Chondrocyte (in vitro differentiated cells): Measurements from ENCODE around the gene NR1I2. TPM values are rescaled to one million over a fixed set of nuclear protein-coding genes. Genes with fewer than 3 reads are reported as not detected.

Experiments used
- DNase-seq: peaks from one replicate; pipeline ENCODE4 v3.0.0; 2021; ENCODE audit warnings: mixed read lengths, low spot score
- H3K27ac Mint-ChIP-seq: one replicate; pipeline ENCODE4 v1.8.0; 2021; ENCODE audit warnings: mild to moderate bottlenecking, moderate library complexity, mixed read lengths; ENCODE audit not compliant: unreplicated experiment
- H3K27me3 Mint-ChIP-seq: 2 replicates; pipeline ENCODE4 v1.8.0; 2021; ENCODE audit warnings: low read depth, mixed read lengths
- H3K36me3 Mint-ChIP-seq: 2 replicates; pipeline ENCODE4 v1.8.0; 2021; ENCODE audit warnings: low read depth, mixed read lengths
- H3K4me1 Mint-ChIP-seq: 2 replicates; pipeline ENCODE4 v1.8.0; 2021; ENCODE audit warnings: low read depth, mild to moderate bottlenecking, mixed read lengths
- H3K4me3 Mint-ChIP-seq: one replicate; pipeline ENCODE4 v1.8.0; 2021; ENCODE audit warnings: mild to moderate bottlenecking, moderate library complexity, mixed read lengths; ENCODE audit not compliant: unreplicated experiment
- H3K9me3 Mint-ChIP-seq: 2 replicates; pipeline ENCODE4 v1.8.0; 2021; ENCODE audit warnings: low read depth, mixed read lengths
- total RNA-seq: library from RNA; stranded (reverse); gene quantifications from 3 replicates; pipeline ENCODE4 v1.2.1, GENCODE V29; 2021
- TF ChIP-seq, protein P1 (sequence below): fragments of 200-600 bp; sonication (generic); IDR thresholded peaks from 2 replicates; pipeline ENCODE4 v1.5.0; 2021; ENCODE audit warnings: antibody characterized with exemption, mild to moderate bottlenecking, moderate library complexity

NR1I2 gene
- total RNA-seq, 1 donor from 2014 or later: not detected

DNA sequence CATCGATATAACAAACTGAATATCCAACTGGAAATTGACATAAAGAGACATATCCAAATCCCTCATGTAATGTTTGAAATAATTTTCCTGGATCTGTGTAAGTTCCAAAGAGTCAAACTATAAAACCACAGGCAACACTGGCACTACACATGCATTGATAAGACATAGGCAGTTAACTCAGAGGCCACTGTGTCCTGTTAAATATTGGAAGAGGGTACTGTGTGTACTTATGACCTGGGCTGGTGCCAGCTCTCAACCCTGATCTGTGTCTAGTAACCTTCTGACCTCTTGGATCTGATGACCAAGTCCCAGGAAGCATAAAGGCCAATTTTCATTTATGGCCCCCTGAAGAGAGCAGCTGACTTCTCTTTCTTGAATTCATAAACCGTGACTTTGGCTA, 4.5 kb downstream of the NR1I2 start:
- Mint-ChIP-seq H3K4me1 (no peaks in the 10 kb centered on the region), H3K4me3 (no peak overlapping the region), H3K27ac (no peak overlapping the region), H3K9me3 (no peaks in the 10 kb centered on the region), H3K36me3 (no peaks in the 10 kb centered on the region), H3K27me3 (no peaks in the 10 kb centered on the region)
- no peak for DNase-seq
- TF ChIP-seq, protein P1, sequence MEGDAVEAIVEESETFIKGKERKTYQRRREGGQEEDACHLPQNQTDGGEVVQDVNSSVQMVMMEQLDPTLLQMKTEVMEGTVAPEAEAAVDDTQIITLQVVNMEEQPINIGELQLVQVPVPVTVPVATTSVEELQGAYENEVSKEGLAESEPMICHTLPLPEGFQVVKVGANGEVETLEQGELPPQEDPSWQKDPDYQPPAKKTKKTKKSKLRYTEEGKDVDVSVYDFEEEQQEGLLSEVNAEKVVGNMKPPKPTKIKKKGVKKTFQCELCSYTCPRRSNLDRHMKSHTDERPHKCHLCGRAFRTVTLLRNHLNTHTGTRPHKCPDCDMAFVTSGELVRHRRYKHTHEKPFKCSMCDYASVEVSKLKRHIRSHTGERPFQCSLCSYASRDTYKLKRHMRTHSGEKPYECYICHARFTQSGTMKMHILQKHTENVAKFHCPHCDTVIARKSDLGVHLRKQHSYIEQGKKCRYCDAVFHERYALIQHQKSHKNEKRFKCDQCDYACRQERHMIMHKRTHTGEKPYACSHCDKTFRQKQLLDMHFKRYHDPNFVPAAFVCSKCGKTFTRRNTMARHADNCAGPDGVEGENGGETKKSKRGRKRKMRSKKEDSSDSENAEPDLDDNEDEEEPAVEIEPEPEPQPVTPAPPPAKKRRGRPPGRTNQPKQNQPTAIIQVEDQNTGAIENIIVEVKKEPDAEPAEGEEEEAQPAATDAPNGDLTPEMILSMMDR: no peak

DNA sequence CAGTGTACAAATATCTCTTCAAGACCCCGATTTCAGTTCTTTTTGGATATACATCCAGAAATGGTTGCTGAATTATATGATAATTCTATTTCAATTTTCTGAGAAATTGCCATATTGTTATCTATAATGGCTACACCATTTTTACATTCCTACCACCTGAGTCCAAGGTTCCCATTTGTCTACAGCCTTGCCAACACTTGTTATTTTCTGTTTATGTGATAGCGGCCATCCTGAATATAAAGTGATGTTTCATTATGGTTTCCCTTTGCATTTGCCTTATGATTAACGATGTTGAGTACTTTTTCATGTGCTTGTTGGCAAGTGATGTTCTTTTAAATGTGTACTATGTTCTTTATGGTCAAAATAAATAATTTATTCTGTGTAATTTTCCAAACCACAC, 8.5 kb downstream of the NR1I2 start:
- TF ChIP-seq, protein P1: no peak
- no peak for DNase-seq

GRCh38 chr3:119792270-119792669, 10.4 kb downstream of the NR1I2 start:
- Mint-ChIP-seq H3K4me3 (no peak overlapping the region), H3K27ac (no peak overlapping the region), H3K27me3 (no peaks in the 10 kb centered on the region), H3K36me3 (peaks cover 3% of the 10 kb centered on the region), H3K9me3 (no peaks in the 10 kb centered on the region), H3K4me1 (peaks cover 6% of the 10 kb centered on the region)
- TF ChIP-seq, protein P1: no peak
- DNase-seq: no peak

More for the DNA sequence above, 8.5 kb downstream of the NR1I2 start:
- Mint-ChIP-seq H3K4me1 (peaks cover 5% of the 10 kb centered on the region), H3K27me3 (no peaks in the 10 kb centered on the region), H3K36me3 (no peaks in the 10 kb centered on the region), H3K9me3 (no peaks in the 10 kb centered on the region), H3K4me3 (no peak overlapping the region), H3K27ac (no peak overlapping the region)

DNA sequence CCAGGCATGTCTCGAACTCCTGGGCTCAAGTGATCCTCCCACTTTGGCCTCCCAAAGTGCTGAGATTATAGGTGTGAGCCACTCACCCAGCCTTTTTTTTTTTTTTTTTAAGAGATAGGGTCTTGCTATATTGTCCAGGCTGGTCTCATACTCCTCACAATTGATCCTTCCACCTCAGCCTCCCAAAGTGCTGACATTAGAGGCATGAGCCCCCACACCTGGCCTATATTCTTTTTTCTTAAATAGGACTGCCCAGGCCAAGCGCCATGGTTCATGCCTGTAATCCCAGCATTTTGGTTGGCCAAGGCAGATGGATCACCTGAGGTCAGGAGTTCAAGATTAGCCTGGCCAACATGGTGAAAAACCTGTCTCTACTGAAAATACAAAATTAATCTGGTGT, 12.5 kb downstream of the NR1I2 start:
- H3K27ac Mint-ChIP-seq: no peak overlapping the region
- no peak overlapping the region for H3K4me3 Mint-ChIP-seq
- H3K4me1 Mint-ChIP-seq: peaks cover 6% of the 10 kb centered on the region
- no peaks in the 10 kb centered on the region for H3K27me3 Mint-ChIP-seq
- DNase-seq: no peak
- no peaks in the 10 kb centered on the region for H3K9me3 Mint-ChIP-seq
- H3K36me3 Mint-ChIP-seq: peaks cover 3% of the 10 kb centered on the region
- TF ChIP-seq, protein P1: no peak

DNA sequence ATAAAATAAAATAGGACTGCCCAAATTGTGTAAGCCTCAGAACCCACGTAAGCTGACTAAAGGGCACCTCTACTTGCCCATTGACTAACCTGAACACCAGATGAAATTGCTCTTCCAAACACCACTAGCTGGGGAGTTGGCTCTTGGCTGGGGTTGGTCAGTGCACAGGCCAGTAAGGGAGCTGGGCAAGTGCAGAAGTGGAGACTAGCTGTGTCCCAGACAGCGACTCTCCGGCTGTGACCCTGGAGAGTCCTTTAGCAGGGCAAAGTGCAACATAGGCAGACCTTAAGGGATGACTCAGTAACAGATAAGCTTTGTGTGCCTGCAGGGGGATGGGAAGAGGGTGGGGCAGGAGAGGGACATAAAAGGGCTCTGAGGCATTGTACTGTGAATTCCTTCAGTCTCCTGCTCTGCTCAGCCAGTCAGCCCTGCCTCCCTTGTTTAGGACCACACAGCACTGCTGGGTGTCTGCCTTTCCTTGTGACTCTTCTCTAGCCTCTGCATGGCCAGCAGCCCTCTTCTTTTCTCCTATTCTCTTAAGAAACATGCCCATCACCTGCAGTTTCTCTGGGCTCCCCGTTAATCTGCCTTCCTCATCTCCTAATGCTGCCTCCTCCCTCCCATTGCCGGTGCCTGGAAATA, 13.2 kb downstream of the NR1I2 start:
- no peaks in the 10 kb centered on the region for H3K9me3 Mint-ChIP-seq
- no peak overlapping the region for H3K27ac Mint-ChIP-seq
- TF ChIP-seq, protein P1: no peak
- DNase-seq: no peak
- peaks cover 3% of the 10 kb centered on the region for H3K36me3 Mint-ChIP-seq
- no peaks in the 10 kb centered on the region for H3K27me3 Mint-ChIP-seq
- H3K4me3 Mint-ChIP-seq: no peak overlapping the region
- peaks cover 6% of the 10 kb centered on the region for H3K4me1 Mint-ChIP-seq
